Airway epithelial cell (primary cell): ENCODE data around the gene EIF5A2. TPM values are rescaled to one million over a fixed set of nuclear protein-coding genes. Genes with fewer than 3 reads are reported as not detected.

ENCODE experiments used
- total RNA-seq: library from RNA; depleted of rRNA; stranded (reverse); fragments of >200 nt; gene quantifications from 2 replicates; pipeline ENCODE4 v1.2.3, GENCODE V29; 2015

The EIF5A2 gene
- total RNA-seq, result 5.4 and 9.0 TPM in 2 replicates

GRCh38 chr3:170908235-170909116 lies at the start of gene EIF5A2:
TSS of gene EIF5A2 (minus strand) at chr3:170908637. CDS start at chr3:170907806, 831 bp downstream.

GRCh38 chr3:170869645-170870593 lies 38.5 kb downstream of the EIF5A2 start, which contains the start of gene RPL22L1:
TSS of gene RPL22L1 (minus strand) at chr3:170870195. CDS start at chr3:170870167, 28 bp downstream.

Other genes starting within 250 kb of the EIF5A2 start
- gene RPL22L1, start 38.4 kb downstream of the EIF5A2 start, total RNA-seq, result 290 and 298 TPM in 2 replicates
- not detected in 2 replicates for gene SLC2A2, start 118.1 kb upstream of the EIF5A2 start, total RNA-seq